HG03558 (cell line): Measurements from ENCODE around the gene CEP57L1.
A peak's percentile ranks its signal among the peaks of the same experiment; 100 is the strongest.

ENCODE experiments used
- ATAC-seq: cut with Tn5 transposase; IDR thresholded peaks from one replicate; pipeline ENCODE4 v1.9.1; 2021; ENCODE audit warnings: moderate number of reproducible peaks; ENCODE audit not compliant: unreplicated experiment; ENCODE audit errors: extremely low read depth

The CEP57L1 gene

DNA sequence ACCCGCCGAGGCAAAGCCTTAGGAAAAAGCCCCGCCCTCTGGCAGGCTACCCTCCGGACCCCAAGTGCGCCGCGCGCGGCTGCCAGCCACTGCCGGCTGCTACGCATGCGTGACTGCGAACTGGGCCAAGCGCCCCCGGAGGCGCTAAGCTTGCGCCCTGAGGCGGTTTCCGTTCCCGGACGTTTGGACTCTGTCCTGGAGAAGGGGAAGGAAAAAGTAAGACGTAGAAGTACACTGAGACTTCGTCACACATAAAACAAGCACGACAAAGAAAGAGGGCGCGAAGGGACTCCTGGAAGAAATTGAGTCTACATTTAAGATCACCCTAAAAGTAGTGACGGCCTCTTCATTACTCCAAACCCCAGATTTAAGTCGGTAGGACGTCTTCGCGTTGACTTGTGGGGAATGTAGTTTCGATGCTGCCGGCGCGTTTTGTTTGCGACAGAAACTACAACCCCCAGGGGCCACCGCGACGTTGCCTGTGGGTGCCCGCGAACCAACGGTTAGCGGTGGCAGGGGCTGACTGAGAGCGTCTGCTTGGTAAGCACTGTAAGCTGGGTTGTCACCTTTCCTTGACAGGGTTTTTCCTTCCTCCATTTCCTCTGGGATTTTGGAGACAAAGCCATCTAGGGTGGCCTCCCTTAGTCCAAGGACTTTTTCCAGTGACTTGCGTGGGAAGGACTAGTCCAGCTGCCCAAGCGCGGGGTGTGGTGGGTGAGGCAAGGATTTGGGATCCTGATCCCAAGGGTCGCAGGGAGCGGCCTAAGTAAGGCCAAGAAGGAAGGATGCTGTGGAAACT is at the start of gene CEP57L1:
Gene CEP57L1, plus strand, starts transcription at position 472 of the 799 bp plus-strand sequence. CDS start 49,715 bp downstream, outside the sequence.
- ATAC-seq = peak; percentile 56

DNA sequence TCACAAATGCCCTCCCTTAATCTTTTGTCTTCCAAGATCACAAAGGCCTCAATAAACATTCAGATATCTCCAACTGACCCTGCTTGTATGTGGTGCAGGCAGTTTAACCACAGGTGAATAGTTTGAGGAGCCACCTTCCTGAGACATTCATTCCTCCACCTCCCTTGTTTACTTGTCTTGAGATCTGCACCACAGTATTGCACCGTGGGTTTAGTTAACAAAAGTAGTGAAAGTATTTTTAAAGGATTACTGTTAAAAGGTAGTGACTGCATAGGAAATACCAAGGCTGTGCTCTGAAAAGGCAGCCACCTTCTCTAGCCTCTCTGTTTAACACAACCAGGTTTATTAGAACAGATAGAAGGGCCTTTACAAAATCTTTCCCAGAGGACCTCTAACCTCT is 47.1 kb upstream of the CEP57L1 start:
- ATAC-seq = no peak

DNA sequence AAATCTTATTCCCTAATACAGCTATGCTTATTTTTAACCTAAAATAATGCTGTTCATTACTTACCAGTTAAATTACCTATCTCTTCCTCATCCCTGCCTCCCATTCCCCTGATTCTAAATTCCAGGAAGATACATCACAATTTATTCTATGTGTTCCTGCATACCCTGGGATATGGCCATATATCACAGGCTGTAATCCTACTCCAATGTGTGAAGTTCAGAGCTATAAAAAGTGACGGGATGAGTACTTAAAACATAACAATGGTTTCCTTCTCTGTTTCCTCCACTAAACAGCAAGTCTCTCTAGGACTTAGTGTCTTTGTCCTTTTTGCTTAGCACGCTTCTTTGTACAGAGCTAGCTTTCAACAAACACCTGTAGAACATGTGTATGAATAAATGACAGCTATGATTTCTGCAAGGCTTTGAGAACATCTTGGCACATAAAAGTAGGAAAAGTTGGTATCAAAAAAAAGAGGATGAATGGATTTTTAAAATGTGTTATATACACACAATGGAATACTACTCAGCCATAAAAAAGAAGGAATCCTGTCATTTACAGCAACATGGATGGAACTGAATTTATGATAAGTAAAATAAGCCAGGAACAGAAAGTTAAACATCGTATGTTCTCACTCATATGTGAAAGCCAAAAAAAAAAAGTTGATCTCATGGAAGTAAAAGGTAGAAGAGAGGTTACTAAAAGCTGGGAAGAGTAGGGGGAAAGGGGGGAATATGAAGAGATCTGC is 46.5 kb upstream of the CEP57L1 start:
- ATAC-seq = no peak

DNA sequence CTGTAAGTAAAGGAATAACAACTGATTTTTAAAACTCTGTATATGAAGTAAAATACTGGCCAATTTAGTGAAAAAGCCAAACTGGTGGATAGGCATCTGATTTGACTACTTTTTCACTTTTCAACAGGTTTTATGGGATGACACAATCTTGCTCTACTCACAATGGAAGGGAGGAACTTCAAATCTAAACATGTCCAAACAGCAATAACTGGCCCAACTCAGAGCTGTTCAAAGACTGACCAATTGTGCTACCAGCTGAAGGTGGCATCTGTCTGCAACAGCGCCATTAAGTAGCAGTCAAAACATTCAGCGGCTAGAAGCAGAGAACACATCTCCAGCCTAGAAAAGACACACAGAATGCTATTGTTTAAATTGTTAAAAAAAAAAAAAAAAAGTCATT is 45.3 kb upstream of the CEP57L1 start:
- ATAC-seq = no peak

DNA sequence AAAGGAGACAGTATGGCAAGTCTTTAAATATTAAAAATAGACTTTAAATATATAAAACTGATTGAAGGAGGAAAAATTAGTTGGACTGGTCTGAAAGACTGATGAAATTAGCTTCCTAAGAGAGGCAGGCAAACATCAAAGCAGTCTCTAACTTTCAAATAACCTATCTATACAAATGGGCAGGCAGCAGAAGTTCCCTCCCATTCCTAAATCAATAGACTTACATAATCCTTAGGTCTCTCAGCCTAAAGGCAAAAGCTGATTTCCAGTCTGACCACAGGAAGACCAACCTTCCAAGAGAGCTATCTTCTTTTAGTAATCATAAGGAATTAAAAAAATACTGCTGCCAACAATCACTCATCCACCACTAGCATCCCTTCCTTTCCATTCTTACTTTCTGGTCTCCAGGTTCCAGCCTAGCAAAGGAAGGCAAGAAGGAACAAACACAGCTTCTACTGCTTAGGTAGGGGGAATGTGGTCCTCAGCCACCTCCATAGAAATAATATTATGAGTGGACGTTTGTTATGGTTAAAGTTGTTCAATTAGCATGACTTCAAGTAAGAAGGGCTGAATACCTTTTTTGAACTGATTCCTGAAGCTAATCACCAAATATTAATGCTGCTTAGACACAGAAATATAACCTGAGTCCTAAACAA is 44.7 kb upstream of the CEP57L1 start:
- ATAC-seq = no peak

DNA sequence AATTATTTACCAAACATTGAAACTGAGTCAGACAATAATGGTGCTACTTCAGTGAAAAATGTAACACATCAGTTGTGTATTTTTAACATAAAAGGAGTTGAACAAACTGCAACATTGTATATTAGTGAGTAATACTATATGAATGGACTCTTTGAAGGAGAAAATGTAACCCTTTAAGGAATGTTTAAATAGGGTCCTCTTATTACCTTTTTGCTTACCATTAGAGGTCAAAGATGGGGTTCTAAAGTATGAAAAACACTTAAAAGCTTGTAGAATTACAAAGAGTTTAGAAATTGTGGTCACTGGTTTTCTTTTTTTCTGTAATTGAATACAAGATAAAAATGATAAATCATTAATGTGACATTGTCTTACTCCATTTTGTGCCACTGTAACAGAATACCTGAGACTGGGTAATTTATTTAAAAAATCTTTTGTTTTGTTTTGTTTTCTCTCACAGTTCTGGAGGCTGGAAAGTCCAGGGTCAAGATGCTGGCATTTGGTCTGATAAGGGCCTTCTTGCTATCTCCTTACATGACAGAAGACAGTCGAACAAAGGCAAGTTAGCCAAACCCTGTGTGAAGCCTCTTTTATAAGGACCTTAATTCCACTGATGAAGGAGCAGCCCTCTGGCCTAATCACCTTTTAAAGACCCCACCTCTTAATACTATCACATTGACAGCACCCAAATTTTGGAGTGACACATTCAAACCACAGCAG is 43.8 kb upstream of the CEP57L1 start:
- ATAC-seq = no peak

DNA sequence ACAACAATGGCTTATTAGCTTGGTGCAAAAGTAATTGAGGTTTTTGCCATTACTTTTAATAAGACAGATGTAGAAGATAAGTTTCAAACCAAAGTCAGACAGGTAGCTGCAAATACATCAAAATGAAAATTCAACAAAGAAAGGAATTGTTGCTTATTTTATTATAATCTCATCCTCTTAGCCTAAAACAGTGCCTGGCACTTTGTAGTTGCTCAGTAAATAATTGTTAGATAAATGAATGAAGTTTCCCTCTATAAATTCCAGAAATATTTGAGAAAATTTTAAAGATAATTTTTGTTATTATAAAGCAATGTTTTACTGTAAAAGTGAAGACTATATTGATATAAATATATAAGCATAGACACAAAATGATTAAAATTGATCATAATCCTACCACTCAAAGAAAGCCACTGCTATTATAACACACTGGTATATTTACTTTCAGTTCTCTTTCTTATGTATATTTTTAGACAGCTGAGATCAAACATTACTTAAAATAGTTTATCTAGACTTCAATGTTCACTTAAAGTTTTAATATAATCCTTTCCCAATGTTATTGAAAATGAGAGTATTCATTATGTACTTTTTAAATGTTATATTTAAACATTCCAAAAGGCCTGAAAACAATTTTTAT is 43.2 kb upstream of the CEP57L1 start:
- ATAC-seq = no peak

DNA sequence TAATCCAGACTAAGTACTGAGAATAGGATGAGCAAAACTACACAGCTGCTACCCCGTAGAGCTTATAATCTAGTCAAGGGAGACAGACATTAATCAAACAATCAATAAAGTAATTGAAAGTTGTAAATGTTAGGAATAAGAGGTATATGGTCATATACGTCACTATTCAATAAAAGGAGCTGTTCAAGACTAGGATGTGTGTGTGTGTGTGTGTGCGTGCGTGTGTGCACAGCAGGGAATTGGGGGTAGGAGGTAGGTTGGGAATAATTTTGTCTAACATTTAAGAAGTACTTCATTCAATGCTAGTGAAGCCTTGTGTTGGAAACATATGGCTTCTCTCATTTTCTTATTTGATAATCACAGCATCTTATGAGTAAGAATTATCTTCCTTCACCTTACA is 42.5 kb upstream of the CEP57L1 start:
- ATAC-seq = no peak

DNA sequence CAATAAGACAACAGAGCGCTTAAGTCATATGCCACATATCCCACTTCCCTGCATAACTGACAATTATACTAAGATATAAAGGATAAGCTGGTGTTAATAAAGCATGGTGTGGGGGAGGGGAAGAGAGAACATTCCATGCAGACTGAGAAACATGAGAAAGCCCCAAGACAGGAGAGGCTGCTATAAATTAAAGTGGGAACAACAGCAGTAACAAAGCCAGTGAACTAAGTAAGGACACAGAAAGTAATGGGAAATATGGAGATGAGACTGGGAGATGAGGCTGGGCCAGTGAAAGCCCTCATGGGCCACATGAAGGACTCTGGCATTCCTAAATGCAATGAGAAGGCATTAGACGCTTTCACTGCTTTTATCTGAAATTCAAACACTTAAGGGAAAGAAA is 42.0 kb upstream of the CEP57L1 start:
- ATAC-seq = no peak

DNA sequence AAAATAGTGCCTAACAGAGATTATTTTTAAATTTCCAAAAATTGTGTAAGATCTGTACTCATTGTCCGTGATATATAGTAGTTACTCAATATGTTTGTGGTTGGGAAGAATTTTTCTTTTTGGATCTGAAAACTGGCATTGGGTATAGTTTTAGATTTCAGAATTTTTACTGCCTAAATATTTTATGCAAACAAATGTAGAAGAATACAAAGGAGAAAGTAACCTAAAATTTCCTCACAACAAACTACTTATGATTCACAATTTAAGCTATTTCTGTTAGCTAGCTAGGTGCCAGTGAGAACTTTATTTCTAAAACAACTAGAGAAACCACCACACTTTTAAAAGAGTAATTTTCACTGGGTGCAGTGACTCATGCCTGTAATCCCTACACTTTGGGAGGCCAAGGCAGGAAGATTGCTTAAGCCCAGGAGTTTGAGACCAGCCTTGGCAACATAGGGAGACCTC is 39.5 kb upstream of the CEP57L1 start:
- ATAC-seq = no peak

DNA sequence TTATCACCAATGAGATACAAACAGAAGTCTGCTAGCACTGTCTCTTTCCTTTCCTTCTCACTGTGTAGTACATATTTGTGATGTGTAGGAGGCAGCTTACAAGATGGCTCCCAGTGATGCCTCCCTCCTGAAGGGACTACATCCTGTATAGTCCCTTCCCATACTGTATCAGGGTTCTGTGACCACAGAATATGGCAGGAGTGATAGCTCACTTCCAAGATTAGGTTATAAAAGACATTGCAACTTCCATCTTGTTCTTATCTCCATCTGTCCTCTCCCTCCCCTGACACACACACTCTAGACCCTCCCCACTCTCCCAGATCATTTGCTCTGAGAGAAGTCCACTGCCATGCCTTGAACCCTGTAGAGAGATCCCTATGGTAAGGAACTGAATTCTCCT is 38.6 kb upstream of the CEP57L1 start:
- no peak for ATAC-seq

DNA sequence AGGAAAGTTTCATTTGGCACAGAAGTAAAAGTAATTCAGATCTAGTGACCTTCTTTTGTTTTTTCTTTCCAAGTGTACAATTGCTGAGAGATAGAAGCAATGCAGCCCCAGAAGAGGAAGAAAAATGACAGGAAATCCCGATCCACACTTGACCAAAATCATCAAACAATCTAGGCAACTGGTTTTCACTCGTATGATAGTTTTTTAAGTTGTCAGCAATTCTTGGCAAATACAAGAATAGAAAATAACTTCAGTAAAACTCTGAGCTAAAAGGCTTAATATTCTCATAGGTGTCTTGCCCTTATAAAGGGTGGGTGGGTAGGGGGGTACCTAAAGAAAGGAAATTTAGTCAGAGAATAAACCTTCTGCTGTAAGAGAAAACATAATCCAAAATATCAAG is 36.7 kb upstream of the CEP57L1 start:
- no peak for ATAC-seq

DNA sequence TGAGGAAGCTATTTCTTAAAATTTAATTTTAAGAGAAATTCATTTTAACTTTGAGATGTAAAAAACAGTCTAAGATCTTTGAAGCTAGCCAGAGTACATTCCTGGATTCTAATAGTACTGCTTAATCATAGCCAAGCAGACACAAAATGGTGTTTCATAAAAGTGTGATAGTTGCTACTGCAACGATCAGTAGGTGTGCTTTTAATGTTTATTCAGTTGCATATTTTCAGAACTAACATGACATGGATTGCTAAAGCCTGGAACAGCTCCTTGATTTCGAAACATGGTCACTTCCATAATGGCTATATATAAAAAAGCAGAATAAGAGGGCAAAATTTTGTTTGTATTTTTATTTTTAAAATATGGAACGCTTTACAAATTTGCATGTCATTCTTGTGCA is 36.2 kb upstream of the CEP57L1 start:
- no peak for ATAC-seq

DNA sequence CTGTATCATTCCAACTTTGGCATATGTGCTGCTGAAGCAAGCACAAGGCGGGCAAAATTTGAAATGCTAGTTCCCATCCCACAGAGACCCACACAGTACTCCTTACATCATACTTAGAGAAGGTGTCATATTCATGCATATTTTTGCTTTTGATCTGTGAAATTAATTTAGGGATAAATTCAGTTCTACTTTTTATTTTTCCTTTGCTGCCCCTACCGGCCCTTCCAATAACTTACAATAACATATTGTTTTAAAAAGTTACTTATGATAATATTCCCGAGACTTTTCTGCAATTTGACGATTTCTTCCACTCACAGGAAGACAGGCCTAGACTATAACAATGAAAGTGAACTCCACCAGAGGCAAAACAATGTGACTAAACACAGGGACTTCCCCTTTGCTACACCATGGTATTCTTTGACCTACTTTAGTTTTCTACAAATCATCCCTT is 35.7 kb upstream of the CEP57L1 start:
- no peak for ATAC-seq

DNA sequence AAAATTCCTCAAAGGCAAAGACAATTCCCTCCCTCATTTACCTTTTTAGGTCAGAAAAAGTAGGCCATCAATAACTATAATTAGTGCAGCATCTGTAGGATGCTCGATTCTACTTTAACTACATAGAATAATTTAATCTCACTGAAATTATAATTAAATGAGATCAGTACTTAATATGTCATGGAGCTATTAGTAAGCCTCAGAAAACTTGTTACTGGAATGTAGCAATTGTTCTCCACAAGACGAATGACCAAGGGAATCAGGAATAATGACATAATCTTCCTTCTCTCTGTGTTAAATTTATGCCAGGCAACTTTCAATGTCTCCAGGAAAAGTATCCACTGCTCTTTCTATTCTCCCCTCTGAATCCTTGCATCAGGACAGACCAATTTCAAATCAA is 34.7 kb upstream of the CEP57L1 start:
- no peak for ATAC-seq

DNA sequence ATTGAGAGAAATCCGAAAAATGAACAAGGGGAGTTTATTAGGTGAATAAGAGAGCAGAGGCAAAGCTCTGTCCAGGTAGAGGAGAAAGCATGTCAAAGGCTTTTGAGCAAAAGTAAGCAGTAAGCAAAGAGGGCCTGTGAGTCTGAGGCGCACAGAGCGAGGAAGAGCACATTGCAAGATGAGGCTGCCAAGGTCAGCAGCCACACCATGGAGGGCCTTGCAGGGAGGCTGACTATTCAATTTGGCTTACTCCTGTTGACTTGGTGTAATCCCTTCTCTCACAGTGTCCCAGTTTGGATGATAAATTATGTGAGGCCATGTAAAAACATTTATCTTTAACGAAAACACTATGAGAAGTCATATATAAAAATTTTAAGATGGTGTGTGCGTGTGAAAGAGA is 33.1 kb upstream of the CEP57L1 start:
- no peak for ATAC-seq

DNA sequence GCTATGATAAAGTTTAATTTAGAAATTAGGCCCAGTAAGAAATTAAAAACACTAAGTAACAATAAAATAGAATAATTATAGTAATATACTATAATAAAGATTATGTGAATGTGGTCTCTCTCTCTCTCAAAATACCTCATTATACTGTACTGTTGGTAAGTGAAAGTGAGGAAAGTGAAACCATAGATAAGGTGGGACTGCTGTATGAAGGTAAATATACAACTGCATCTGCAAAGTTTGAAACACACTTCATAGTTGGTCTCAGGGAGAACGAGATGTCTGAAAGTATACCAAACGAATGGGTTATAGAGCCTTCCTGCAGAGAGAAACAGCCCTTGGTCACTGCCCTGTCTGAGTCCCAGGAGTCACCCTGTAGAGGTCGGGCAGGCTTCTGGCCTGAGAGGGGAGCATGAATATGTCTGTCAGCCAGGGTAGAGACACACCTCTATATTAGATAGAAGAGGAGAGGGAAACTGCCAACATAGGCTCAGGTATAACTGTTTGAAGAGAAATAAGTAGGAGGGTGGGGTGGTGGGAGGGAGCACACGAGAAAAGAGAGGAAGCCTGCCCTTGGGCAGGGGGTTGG is 32.4 kb upstream of the CEP57L1 start:
- no peak for ATAC-seq

DNA sequence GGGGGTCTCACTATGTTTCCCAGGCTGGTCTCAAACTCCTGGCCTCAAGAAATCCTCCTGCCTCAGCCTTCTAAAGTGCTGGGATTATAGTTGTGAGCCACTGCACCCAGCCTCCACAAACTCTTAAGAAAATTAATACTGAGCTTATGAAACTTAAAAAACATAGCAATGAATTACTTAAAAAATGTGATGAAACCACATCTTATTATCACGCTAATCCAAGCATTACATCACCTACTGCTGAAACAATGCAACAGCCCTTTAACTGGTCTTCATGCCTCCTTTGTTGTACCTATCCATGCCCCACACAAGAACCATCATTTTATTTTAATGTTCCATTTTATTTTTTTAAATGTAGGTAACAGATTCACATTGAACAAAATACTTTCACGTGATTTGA is 25.6 kb upstream of the CEP57L1 start:
- no peak for ATAC-seq

DNA sequence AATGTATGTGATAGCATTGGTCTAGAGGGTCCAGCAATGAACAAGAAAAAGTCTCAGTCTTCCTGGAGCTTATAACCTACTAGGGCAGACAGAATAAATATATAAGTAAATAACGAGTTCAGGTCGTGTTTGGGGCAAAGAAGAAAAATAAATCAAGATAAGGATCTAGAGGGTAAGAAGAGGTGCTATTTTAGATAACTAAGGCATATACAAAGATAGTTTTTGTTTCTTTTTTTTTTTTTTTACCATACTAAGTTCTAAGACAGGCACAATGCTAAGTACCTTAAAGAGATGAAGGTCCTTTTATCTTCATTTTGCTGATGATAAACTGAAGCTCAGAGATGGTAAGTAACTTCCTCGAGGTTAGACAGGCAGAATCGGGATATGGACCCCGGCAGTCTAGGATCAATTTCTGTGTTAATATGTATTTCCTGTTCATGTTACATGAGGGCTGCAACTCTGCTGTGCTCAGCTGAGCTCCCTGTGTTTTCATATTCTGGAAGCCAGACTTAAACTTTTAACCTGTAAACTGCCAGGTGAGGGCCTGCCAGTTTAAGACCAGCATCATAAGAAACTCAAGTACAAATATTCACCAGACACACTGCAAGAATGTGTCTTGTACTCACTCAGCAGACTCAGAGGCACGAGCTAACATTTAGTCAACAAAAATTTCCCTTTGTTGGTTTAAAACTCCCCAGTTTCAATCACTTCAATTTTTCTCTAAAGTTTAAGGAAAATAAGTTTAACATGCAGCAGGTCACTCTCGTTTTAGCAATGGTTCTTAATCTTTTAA is 24.0 kb upstream of the CEP57L1 start:
- no peak for ATAC-seq
